Astrocyte (in vitro differentiated cells and primary cell): Measurements from ENCODE around the gene ETFB.

Experiments
- CTCF ChIP-seq: IDR thresholded peaks from 2 replicates; pipeline ENCODE4 v1.5.1; 2011; ENCODE audit warnings: low read depth, mild to moderate bottlenecking, inconsistent platforms, low read length, moderate library complexity; ENCODE audit not compliant: insufficient read depth
- EZH2 ChIP-seq: IDR thresholded peaks from 2 replicates; pipeline ENCODE4 v1.6.1; 2012; ENCODE audit warnings: mild to moderate bottlenecking, low read length, inconsistent platforms; ENCODE audit not compliant: insufficient read depth

- no peak for TF ChIP-seq CTCF
- no peak for TF ChIP-seq EZH2
Observed at GRCh38 chr19:51356159-51356801, 9.9 kb downstream of the ETFB start.
